GM21825 (cell line): ENCODE data around the gene WDR90.

Experiments
- ATAC-seq: cut with Tn5 transposase; IDR thresholded peaks from one replicate; pipeline ENCODE4 v1.9.1; 2021; ENCODE audit warnings: mild to moderate bottlenecking, moderate library complexity; ENCODE audit not compliant: unreplicated experiment

Gene WDR90

DNA sequence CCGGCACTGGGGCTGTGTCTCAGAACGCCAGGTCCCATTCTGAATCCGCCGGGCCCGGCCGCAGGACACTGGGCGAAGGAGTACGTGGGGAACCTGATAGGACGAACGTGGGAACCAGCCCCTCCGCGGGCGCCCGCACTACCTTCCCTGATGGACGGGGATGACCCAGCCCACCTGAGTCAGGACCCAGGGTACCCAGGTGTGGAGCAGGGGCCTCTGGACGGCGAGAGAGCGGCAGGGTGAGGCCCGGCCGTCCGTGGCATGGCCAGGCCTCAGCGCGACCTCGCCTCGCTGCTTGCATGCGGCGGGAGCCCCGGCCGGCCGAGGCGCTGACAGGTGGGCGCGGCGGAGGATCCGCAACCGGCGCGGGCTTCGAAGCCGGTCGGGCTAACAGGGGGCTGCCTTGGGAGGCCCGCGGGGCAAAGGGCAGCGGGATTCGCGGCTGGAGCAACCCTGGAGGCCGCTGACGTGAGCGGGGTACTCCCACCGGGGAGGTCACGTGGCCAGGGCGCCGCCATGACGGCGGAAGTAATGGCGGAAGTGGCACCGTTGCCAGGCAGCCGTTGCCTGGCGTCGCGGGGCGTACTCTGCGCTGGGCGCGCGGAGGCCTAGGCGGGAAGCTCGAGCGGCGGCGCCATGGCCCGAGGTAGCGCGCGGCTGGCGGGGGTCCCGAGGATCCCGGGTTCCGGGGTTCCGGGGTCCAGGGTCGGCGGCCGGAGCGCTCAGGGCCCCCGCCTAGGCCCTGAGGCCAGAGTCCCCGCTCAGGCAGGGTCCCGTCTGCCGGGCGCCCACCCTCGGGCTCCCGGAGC lies at the start of gene WDR90:
Gene WDR90 (plus strand): TSS at position 585 of the 809 bp plus-strand sequence. CDS start 52 bp downstream, at position 637.
- ATAC-seq = peak; percentile 58

DNA sequence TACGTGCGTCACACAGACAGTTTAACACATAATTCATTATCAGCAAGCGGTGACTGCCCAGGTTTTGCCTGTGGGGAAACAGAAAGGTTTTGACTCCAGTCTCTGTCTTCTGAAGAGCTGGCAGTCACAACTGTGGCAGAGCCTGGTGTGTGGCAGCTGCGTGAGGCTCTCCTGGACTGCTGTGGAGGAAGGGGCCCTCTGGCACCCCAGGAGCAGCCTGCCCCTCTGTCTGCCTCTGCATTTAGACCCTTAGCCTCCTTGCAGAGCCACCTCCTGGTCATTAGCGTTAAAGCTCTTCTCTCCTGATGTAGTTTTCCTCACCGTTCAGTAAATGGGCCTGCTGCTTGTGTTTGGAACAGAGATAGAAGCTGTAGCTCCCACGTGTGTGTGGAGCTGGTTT lies 48.4 kb upstream of the WDR90 start:
- ATAC-seq = no peak

DNA sequence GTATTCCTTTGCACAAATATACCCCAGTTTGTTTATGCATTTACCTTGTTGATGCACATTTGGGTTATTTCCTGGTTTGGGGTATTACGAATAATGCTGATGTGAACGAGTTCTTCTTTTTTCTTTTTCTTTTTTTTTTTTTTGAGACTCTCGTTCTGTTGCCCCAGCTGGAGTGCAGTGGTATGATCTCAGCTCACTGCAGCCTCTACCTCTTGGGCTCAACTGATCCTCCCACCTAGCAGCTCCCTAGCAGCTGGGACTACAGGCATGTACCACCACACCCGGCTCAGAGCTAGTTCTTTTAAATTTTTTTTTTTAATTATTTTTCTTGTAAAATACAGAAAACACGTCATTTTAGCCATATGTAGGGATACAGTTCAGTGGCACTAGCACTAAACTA lies 45.2 kb upstream of the WDR90 start:
- no peak for ATAC-seq

DNA sequence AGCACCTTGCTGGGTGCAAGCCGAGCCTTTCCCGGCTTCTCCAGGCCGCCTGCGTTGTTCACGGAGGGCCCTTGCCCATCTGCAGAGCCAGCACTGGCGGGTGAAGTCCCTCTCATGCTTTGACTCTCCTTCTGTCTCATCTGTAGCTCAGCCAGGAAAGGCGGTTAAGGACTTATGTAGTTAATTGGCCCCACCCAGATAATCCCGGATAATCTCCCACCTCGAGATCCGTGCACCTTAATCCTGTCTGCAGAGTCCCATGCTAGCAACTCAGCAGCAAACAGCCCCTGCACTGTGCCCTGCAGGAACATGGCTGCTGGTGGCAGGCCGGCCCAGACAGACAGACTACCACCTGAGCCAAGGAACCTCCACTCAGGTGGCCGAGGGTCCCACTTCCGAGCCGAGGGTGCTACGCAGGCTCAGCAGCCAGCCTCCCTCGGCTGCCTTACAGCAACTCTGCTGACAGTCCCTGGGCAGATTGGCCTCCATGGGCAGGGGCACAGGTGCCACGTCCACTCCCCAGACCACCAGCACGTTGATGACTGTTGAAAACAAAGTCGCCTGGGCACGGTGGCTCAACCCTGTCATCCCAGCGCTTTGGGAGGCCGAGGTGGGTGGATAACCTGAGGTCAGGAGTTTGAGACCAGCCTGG lies 42.4 kb upstream of the WDR90 start:
- ATAC-seq = no peak

DNA sequence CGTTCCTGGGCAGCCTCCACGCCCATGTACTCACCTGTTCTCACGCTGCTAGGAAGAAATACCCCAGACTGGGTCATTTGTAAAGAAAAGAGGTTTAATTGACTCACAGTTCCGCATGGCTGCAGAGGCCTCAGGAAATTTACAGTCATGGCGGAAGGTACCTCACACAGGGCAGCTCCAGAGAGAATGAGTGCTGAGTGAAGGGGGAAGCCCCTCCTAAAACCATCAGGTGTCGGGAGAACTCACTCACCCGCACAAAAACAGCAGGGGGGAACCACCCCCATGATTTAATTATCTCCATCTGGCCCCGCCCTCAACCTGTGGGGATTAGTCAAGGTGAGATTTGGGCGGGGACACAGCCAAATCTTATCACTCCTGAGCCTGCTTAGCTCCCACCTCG lies 41.1 kb upstream of the WDR90 start:
- ATAC-seq = no peak

DNA sequence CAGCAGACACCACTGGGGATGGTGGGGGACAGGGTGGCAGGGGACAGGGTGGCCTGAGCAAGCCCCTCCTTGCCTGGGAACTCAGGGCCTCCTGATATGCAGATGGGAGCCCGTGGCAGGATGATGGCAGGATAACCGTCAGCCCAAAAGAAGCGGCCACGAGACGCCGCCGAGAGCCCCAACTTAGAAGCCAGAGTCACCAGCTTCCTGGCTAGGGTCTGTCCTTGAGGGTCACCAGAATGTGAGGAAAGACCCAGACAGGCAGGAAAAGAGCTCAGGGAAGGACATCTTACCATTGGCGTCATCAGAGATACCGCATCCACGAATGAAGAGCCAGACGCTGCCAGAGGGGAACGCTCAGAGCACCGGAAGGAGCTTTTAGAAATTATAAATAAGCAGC lies 39.8 kb upstream of the WDR90 start:
- no peak for ATAC-seq

DNA sequence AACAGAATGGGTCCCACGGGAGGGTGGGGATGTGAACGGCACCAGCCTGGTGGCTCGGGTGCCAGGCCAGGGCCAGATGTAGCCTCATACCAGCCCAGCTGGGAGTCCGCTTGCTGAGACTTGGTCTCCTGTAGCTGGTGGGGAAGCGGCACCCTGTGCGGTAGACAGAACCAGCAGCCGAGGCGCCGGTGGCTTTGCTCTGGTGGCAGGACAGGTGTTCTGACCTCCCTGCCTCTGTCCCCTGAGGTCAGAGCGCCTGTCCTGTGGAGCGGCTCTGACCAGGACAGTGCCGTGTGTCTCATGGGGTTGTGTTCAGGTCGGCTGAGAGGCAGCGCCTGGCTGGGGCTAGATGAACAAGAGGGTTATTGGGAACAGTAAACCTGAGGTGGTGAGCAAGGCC lies 39.2 kb upstream of the WDR90 start:
- ATAC-seq = no peak

DNA sequence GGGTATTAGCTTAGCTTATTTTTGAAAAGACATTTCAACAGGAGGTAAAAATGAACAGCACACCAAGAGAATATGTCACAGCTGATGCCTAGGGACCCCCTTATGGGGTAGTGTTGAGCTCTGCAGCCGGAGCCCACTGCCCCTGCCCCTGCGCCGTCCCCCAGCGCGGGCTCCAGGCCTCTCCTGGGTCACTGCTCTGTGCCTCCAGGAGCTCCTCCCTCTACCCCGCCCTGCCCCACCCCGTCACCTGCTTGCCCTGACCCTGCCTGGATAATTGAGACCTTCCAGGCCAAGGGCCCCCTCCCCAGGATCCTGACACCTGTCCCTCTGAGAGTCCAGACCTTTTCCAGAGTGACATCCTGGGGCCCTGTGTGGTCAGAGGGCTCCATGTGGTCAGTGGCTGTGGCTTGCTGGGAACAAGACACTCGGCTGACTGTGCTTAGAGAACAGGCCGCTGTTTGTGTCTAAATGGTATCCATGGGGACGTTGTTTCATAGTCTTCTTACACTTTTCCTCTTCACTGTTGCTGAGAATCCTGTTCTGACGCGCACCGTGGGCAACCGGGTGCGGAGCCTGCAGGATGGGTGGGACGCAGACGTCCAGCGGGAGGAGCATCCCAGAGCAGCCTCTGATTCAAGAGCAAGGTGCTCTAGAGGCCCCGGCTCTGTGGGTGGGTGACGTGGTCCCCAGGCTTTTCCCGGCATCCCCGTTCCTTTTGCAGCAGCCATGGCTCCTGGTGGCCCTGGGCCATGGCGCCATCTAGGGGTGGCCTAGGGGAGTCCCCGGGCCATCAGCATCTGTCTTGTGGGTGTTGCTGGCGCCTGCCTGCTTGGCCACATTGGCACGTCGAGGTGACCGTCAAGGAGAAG lies 38.4 kb upstream of the WDR90 start:
- ATAC-seq = no peak

DNA sequence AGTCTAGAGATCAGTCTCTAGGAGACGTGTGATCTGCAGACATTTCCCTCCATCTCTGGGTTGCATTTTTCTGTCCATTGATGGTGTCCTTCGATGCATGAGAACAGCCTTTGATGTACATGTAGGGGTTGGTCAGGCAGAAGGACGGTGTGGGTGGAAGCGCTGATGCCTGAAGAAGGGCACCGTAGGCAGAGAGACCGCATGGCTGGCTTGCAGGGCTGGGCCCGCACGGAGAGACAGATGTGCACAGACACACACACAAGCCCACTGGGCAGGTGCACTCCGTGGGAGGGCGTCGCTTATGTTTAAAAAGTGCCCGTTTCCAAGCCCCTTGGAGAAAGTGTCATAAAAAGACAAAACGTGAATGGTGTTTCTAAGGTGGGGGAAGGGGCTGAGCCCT lies 34.0 kb upstream of the WDR90 start:
- ATAC-seq = no peak

DNA sequence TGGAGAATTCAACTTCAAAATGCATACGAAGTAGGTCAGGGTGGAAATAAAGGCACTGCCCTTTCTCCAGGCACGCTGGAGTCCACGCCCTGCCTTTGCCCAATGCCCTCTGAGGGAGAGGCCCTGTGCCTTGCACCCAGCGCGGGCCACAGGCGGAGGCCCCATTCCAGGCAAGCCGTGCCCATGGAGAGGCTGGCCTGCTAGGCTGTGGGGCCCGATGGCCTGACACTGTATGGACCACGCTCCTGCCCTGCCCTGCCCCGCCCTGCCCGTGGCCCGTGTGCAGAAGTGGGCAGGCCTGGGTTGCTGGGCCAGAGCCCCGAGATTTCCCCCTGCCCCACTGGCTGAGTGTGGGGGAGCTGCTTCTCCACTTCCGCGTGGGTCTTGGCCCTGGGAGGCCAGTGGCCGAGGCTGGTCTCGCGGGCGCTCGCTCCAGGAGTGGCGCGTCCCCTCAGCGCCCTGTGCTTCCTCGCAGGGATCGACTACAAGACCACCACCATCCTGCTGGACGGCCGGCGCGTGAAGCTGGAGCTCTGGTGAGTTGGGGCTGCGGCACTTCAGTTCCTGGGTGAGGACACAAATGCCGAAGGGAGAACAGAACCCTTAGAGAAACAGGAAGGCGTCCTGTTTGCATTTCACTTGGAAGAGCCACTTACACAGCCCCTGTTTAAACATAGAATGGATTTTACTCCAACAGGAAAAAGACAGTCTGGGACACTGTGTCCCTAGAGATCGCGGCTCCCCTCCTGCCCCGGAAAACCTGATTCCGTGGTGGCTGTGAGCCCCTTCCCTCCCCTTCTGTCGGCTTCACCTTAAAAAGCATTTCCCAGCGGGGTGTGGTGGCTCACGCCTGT lies 32.2 kb upstream of the WDR90 start:
- ATAC-seq = no peak

DNA sequence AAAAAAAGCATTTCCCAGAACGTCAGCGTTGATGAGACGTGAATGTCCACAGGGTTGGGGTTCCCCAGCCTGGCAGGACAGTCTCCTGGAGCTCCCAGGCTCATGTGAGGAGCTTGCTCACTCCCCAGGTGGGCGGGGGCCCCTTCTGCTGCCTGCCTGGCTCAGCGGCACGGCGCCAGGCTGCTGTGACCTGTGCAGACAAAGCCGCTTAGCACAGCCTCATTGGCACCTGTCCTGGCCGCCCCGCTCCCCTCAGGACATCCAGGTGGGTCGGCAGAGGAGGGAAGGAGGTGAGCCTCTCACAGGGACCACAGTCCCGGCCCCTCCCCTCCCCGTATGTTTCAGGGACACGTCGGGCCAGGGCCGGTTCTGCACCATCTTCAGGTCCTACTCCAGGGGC lies 31.3 kb upstream of the WDR90 start:
- ATAC-seq = no peak

DNA sequence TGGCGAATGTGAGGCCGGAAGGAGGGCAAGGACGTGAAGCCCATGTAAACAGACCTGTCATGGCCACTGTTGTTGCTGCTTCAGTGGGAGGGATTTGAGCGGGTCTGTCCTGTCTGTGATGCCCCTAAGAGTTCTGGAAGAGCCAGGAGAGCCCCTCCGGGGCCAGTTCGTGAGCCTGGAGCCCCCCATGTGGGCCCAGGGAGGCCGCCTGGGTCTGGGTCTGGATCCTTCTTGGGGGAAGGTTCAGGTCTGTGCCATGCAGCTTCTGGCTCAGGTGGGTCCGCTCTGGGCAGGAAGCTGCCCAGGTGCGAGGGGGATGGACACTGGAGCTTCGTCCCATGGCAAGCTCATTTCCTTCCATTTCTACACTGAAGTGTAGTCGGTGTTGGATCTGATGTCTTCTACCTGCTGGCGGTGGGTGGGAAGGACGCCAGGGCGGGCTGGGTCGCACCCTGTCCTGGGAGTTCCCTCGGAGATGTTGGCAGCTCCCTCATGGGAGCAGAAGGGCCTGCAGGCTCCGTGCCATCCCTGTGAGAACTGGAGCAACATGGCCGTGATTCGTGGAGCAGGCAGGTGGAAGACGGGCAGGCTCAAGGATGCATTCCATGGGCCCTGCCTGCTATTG lies 29.6 kb upstream of the WDR90 start:
- ATAC-seq = no peak

DNA sequence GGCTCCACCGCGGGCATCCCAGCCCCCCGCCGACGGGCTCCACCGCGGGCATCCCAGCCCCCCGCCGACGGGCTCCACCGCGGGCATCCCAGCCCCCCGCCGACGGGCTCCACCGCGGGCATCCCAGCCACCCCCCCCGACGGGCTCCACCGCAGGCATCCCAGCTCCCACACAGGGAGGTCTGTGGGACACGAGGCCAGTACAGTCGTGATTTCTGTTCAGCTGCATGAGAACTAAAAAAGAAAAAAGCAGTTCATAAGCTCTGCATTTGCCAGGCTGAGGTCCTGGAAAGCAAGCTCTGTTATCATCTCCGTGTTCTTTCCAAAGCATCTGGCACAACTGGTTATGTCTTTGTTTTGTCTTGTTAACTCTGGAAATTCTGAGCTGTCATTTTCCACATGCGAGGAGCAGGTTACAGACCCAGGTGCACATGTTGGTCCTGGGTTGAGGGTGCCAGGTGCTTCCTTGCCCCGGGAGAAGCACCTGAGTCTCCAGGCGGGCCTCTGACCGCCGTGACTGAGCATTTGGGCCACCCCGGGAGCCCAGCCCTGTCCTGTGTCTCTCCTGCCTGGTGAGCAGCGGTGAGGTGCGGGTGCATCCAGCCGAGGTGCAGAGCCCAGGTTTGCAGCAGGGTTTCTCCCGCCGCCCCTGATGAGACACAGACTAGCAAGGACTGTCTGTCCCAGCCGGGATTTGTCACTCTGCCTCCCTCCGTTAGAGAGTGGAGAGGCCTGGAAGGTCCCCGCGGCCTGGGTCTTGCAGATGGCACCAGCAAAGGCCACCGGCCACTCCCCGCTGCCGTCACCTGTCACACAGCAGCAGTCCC lies 28.3 kb upstream of the WDR90 start:
- ATAC-seq = no peak

DNA sequence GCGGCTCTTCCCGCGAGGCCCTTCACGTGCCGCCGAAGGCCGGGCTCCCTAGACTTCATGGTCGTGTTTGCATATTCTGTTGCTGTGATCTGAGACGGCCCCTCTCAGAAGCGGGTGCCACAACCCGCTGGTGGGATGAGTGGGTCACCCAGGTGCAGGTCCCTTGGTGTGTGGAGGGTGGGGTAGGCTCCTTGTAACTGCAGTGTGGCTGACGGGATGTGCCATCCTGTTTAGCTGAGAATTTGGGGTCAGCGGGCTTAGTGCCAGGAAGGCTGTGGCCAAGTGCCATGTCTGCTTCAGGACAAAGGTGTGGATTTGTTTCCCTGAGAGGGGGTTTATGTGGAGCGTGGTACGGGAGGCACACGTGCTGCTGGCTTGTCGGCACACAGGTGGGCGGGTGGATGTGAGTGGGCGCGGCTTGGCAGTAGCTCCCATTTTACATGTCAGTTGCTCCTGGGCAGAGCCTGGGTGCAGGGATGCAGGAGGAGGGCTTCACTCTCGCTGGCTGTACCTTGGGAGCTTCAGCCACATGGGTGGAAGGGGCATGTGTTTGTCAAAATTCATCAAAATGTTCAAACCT lies 27.5 kb upstream of the WDR90 start:
- no peak for ATAC-seq

DNA sequence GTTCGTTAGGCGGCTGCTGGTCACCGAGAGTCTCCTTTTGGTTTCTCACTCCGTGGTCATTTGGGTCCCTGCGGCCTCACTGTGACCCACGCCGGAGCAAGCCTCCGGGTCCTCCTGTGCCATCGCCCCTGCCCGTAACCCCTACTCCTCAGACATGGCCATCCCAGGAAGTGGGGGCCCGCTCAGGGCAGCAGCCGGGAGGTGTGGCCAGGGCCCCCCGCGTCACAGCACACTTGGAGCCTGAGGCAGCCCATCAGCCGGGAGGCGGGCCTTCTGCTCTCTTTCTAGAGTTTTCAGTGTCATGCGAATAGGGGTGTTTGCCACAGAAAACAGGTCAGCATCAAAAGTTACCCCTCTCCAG lies 26.3 kb upstream of the WDR90 start:
- ATAC-seq = no peak

DNA sequence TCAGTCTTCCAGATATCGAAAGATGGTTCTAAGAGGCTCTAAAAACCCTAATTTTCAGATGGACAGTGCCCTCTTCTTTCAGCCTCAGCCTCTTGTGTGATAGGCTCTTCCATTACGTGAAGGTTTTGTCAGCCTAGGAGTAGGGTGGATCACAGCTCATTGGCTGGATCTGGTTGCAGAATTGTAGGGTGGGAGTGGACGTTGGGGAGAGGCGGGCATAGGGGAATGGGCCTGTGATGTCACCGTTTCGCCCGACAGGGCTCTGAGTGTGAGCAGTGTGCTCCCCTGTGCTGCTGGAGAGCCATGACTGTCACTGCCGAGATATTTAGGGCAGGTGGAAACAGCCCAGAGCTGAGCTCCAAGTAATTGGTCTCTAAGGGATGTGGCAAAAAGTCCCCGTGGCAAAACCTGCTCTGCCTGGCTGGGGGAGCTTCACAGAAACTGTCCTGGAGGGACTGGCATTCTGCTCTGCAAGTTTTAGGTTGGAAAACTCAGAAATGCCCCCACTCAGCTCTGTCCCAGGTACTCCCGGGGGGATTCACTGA lies 24.6 kb upstream of the WDR90 start:
- no peak for ATAC-seq

DNA sequence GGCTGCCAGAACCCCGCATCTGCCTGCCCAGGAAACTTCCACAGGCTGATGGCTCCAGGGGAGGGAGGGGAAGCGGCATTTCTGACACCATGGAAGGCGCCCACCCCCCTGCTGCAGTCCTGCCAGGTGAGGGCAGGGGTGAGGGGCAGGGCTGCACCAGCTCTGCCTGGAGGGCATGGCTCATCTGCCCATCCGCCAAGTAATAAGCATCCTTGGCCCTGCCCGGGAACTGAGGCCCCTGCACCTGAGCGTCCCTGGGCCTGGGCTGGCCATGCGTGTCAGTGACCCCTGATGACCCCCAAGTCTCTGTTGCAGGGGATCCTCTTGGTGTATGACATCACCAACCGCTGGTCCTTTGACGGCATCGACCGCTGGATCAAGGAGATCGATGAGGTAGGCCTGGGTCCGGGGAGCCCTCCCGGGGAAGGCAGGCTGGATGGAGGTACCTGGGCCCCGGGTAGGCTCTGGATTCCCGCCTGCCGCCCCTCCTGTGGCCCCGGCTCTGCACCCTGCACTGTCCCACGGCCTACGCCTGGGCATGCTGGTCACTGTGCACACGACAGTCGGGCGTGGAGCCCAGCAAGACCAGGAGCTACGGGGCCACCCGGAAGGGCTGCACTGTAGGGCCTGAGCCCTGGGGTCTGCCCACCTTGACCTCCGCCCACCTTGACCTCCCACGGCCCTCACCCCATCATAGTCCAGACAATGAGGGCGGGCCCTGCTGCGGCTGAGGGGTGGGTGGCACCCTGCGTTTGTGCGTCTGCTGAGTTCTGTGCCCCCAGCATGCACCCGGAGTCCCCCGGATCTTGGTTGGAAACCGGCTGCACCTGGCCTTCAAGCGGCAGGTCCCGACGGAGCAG lies 23.8 kb upstream of the WDR90 start:
- no peak for ATAC-seq
